ENCODE measurements around the gene ANAPC4. TPM values are rescaled to one million over a fixed set of nuclear protein-coding genes. Genes with fewer than 3 reads are reported as not detected.

Gene ANAPC4
- total RNA-seq, 1 experiment from 2014 or later = 22.8 TPM

- POLR2A ChIA-PET = no interaction called here
- Histone ChIP-seq H3K36me3 (ENCODE audit: control insufficient read depth, insufficient read depth, low read length) (no peaks in the 10 kb centered on the region), H3K27me3 (ENCODE audit: control insufficient read depth, insufficient read depth, low read length) (no peaks in the 10 kb centered on the region), H3K4me1 (ENCODE audit: control insufficient read depth, insufficient read depth, low read length) (no peaks in the 10 kb centered on the region), H3K4me3 (ENCODE audit: low read depth in 2 of 2, low read length in 2 of 2) (no peak overlapping the region), H3K9me3 (ENCODE audit: control insufficient read depth, insufficient read depth, low read depth, low read length) (no peaks in the 10 kb centered on the region), H3K27ac (ENCODE audit: low read length) (no peak overlapping the region)
- no peak for DNase-seq (ENCODE audit: low read depth, low spot score)
- in situ Hi-C loops (cut with HindIII; ENCODE audit: low pct_unique_long_range_greater_than_20kb, low sequenced_read_pairs) = no loop called here
- intact Hi-C loops (cut with micrococcal nuclease; ENCODE audit: unreplicated experiment) = no loop called here
- CTCF ChIA-PET = no interaction called here
- TF ChIP-seq CTCF (IDR thresholded peaks at IDR 0.05) (no peak), SIN3A (IDR thresholded peaks at IDR 0.05; ENCODE audit: borderline replicate concordance, insufficient read depth, low read depth, low read length) (no peak), POLR2AphosphoS5 (IDR thresholded peaks at IDR 0.05; ENCODE audit: low read depth, low read length) (no peak), TCF7L2 (IDR thresholded peaks at IDR 0.05; ENCODE audit: low read depth, low read length) (no peak)
- TF ChIP-seq, protein P1, sequence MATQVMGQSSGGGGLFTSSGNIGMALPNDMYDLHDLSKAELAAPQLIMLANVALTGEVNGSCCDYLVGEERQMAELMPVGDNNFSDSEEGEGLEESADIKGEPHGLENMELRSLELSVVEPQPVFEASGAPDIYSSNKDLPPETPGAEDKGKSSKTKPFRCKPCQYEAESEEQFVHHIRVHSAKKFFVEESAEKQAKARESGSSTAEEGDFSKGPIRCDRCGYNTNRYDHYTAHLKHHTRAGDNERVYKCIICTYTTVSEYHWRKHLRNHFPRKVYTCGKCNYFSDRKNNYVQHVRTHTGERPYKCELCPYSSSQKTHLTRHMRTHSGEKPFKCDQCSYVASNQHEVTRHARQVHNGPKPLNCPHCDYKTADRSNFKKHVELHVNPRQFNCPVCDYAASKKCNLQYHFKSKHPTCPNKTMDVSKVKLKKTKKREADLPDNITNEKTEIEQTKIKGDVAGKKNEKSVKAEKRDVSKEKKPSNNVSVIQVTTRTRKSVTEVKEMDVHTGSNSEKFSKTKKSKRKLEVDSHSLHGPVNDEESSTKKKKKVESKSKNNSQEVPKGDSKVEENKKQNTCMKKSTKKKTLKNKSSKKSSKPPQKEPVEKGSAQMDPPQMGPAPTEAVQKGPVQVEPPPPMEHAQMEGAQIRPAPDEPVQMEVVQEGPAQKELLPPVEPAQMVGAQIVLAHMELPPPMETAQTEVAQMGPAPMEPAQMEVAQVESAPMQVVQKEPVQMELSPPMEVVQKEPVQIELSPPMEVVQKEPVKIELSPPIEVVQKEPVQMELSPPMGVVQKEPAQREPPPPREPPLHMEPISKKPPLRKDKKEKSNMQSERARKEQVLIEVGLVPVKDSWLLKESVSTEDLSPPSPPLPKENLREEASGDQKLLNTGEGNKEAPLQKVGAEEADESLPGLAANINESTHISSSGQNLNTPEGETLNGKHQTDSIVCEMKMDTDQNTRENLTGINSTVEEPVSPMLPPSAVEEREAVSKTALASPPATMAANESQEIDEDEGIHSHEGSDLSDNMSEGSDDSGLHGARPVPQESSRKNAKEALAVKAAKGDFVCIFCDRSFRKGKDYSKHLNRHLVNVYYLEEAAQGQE (IDR thresholded peaks at IDR 0.05; ENCODE audit: insufficient read depth in 1 of 2, low read depth in 2 of 2, low read length in 1 of 2) = no peak
- BruUV-seq (replicated peaks) = no TSS peak
- ATAC-seq = no peak
Observed at GRCh38 chr4:25425361-25425760, 48.3 kb downstream of the ANAPC4 start.

- intact Hi-C loops (cut with micrococcal nuclease; ENCODE audit: unreplicated experiment) (no loop called here), in situ Hi-C loops (cut with HindIII; ENCODE audit: low pct_unique_long_range_greater_than_20kb, low sequenced_read_pairs) (no loop called here)
- Histone ChIP-seq H3K27ac (ENCODE audit: low read length) (no peak overlapping the region), H3K4me1 (ENCODE audit: control insufficient read depth, insufficient read depth, low read length) (no peaks in the 10 kb centered on the region), H3K27me3 (ENCODE audit: control insufficient read depth, insufficient read depth, low read length) (no peaks in the 10 kb centered on the region), H3K4me3 (ENCODE audit: low read depth in 2 of 2, low read length in 2 of 2) (no peak overlapping the region), H3K36me3 (ENCODE audit: control insufficient read depth, insufficient read depth, low read length) (no peaks in the 10 kb centered on the region), H3K9me3 (ENCODE audit: control insufficient read depth, insufficient read depth, low read depth, low read length) (no peaks in the 10 kb centered on the region)
- ATAC-seq (no peak), DNase-seq (ENCODE audit: low read depth, low spot score) (no peak)
- POLR2A ChIA-PET = no interaction called here
- no TSS peak for BruUV-seq (replicated peaks)
- CTCF ChIA-PET = no interaction called here
- TF ChIP-seq TCF7L2 (IDR thresholded peaks at IDR 0.05; ENCODE audit: low read depth, low read length) = no peak
- no peak for TF ChIP-seq POLR2AphosphoS5 (IDR thresholded peaks at IDR 0.05; ENCODE audit: low read depth, low read length)
- TF ChIP-seq, protein P1 (IDR thresholded peaks at IDR 0.05; ENCODE audit: insufficient read depth in 1 of 2, low read depth in 2 of 2, low read length in 1 of 2) = no peak
- no peak for TF ChIP-seq SIN3A (IDR thresholded peaks at IDR 0.05; ENCODE audit: borderline replicate concordance, insufficient read depth, low read depth, low read length)
- no peak for TF ChIP-seq CTCF (IDR thresholded peaks at IDR 0.05)
Observed at GRCh38 chr4:25427871-25428270, 50.8 kb downstream of the ANAPC4 start.
